ENCODE measurements around the gene APOO. TPM values are rescaled to one million over a fixed set of nuclear protein-coding genes. Genes with fewer than 3 reads are reported as not detected.

APOO gene
- total RNA-seq, 1 experiment from 2014 or later: 95.3 TPM

- H3K4ac ChIP-seq (ENCODE audit: low read depth, low read length): no peak overlapping the region
- H2AK5ac ChIP-seq (ENCODE audit: insufficient read length, low read length): no peak overlapping the region
- no peak overlapping the region for H2BK15ac ChIP-seq (ENCODE audit: low read depth, low read length)
- no peaks in the 10 kb centered on the region for H3K9me3 ChIP-seq (ENCODE audit: control insufficient read depth, low read depth, low read length)
- no peak overlapping the region for H3K23ac ChIP-seq (ENCODE audit: insufficient read length, low read depth, low read length)
- no peak overlapping the region for H2BK120ac ChIP-seq (ENCODE audit: low read depth, low read length, poor library complexity, severe bottlenecking)
- no peak overlapping the region for H4K5ac ChIP-seq (ENCODE audit: insufficient read length, low read depth, low read length)
- Mint-ChIP-seq H3K4me1 (no peaks in the 10 kb centered on the region), H3K27me3 (ENCODE audit: low read depth) (no peaks in the 10 kb centered on the region), H3K9me3 (no peaks in the 10 kb centered on the region), H3K4me3 (no peak overlapping the region), H3K36me3 (ENCODE audit: insufficient read depth in 1 of 3, low read depth in 3 of 3) (no peaks in the 10 kb centered on the region), H3K27ac (no peak overlapping the region)
- no peak for DNase-seq
- no peak for TF ChIP-seq CTCF (conservative IDR thresholded peaks at IDR 0.05)
- H2BK12ac ChIP-seq (ENCODE audit: insufficient read length, low read depth, low read length): no peak overlapping the region
- no peak overlapping the region for H2AFZ ChIP-seq (ENCODE audit: low read length)
- H4K8ac ChIP-seq (replicated peaks; ENCODE audit: insufficient read length, low read depth, low read length): no peak overlapping the region
- no peak overlapping the region for H3T11ph ChIP-seq (ENCODE audit: low read length)
- no peak overlapping the region for H2BK5ac ChIP-seq (ENCODE audit: insufficient read length, low read length)
- H3K4me2 ChIP-seq (ENCODE audit: insufficient read depth, insufficient read length, low read length): no peak overlapping the region
- H3K56ac ChIP-seq (ENCODE audit: insufficient read length, low read depth, low read length): no peak overlapping the region
- no peaks in the 10 kb centered on the region for H3K23me2 ChIP-seq (ENCODE audit: insufficient read length, low read depth, low read length, poor library complexity, severe bottlenecking)
- H2BK20ac ChIP-seq (ENCODE audit: low read depth, low read length, poor library complexity, severe bottlenecking): no peak overlapping the region
- no peak overlapping the region for H3K18ac ChIP-seq (ENCODE audit: insufficient read length, low read depth, low read length)
- no peaks in the 10 kb centered on the region for H3K79me1 ChIP-seq (ENCODE audit: insufficient read depth, low read depth, low read length, poor library complexity, severe bottlenecking)
- H3K14ac ChIP-seq (ENCODE audit: insufficient read depth, low read length): no peak overlapping the region
- H3K9ac ChIP-seq (ENCODE audit: extremely low read depth, insufficient read length, low read length): no peak overlapping the region
- H4K20me1 ChIP-seq (ENCODE audit: control insufficient read depth, insufficient read depth, insufficient read length): no peaks in the 10 kb centered on the region
- no peaks in the 10 kb centered on the region for H3K79me2 ChIP-seq (ENCODE audit: insufficient read depth, low read length)
- no peaks in the 10 kb centered on the region for H3K27me3 ChIP-seq (ENCODE audit: insufficient read depth, low read length)
- no peak overlapping the region for H4K91ac ChIP-seq (ENCODE audit: insufficient read length, low read depth, low read length)
- H3K27ac ChIP-seq (ENCODE audit: insufficient read length, low read depth, low read length): no peak overlapping the region
- no peaks in the 10 kb centered on the region for H3K4me1 ChIP-seq (ENCODE audit: insufficient read depth, low read length)
- WGBS (ENCODE audit: extremely low coverage, insufficient read length, low lambda C conversion rate): no CpG with 5 or more reads among the region's 4 CpGs
Measured at GRCh38 chrX:23926015-23926414, 18.3 kb upstream of the APOO start.

All from H9 (cell line).